ENCODE data around the gene INO80B.
"Not testable (repeated sequence)": the region's sequence is repeated elsewhere in the genome, so short reads cannot be mapped to it uniquely, and the experiment has no call there.

Gene INO80B

GRCh38 chr2:74438248-74438647 lies 16.6 kb upstream of the INO80B start:
- H3K4me1 ChIP-seq (ENCODE audit: insufficient read depth, insufficient read length) = peaks cover 9% of the 10 kb centered on the region
- H3K9ac ChIP-seq (ENCODE audit: insufficient read length, low read depth) = no peak overlapping the region
- H3K36me3 ChIP-seq (ENCODE audit: insufficient read depth, insufficient read length, low read length) = peaks cover 33% of the 10 kb centered on the region

GRCh38 chr2:74439373-74439772 lies 15.5 kb upstream of the INO80B start:
- no peaks in the 10 kb centered on the region for H3K27me3 ChIP-seq (ENCODE audit: insufficient read depth, insufficient read length)
- no peak for DNase-seq (ENCODE audit: low read depth, low spot score)
- no peaks in the 10 kb centered on the region for H3K9me3 ChIP-seq (ENCODE audit: insufficient read depth, low read length)
- H3K4me3 ChIP-seq (ENCODE audit: insufficient read length, low read depth) = peak overlapping the region; percentile 78
- H3K9ac ChIP-seq (ENCODE audit: insufficient read length, low read depth) = peak overlapping the region; percentile 90
- H3K36me3 ChIP-seq (ENCODE audit: insufficient read depth, insufficient read length, low read length) = peaks cover 33% of the 10 kb centered on the region
- no peak for TF ChIP-seq SUZ12 (IDR thresholded peaks at IDR 0.05; ENCODE audit: extremely low read depth, insufficient read depth, insufficient read length)
- no peak for TF ChIP-seq ZNF274 (IDR thresholded peaks at IDR 0.05; ENCODE audit: low read depth, low read length)
- no peak for TF ChIP-seq YY1 (IDR thresholded peaks at IDR 0.05; ENCODE audit: insufficient read depth, insufficient read length)
- H3K4me1 ChIP-seq (ENCODE audit: insufficient read depth, insufficient read length) = peaks cover 9% of the 10 kb centered on the region

More at GRCh38 chr2:74438248-74438647, 16.6 kb upstream of the INO80B start:
- no peak for TF ChIP-seq ZNF274 (IDR thresholded peaks at IDR 0.05; ENCODE audit: low read depth, low read length)
- TF ChIP-seq SUZ12 (IDR thresholded peaks at IDR 0.05; ENCODE audit: extremely low read depth, insufficient read depth, insufficient read length) = no peak
- TF ChIP-seq YY1 (IDR thresholded peaks at IDR 0.05; ENCODE audit: insufficient read depth, insufficient read length) = no peak
- Histone ChIP-seq H3K9me3 (ENCODE audit: insufficient read depth, low read length) (no peaks in the 10 kb centered on the region), H3K27me3 (ENCODE audit: insufficient read depth, insufficient read length) (no peaks in the 10 kb centered on the region), H3K4me3 (ENCODE audit: insufficient read length, low read depth) (no peak overlapping the region)
- no peak for DNase-seq (ENCODE audit: low read depth, low spot score)

- Histone ChIP-seq H3K4me3 (ENCODE audit: insufficient read length, low read depth) (peak overlapping the region; percentile 78), H3K27me3 (ENCODE audit: insufficient read depth, insufficient read length) (no peaks in the 10 kb centered on the region), H3K36me3 (ENCODE audit: insufficient read depth, insufficient read length, low read length) (peaks cover 31% of the 10 kb centered on the region), H3K9ac (ENCODE audit: insufficient read length, low read depth) (peak overlapping the region; percentile 90), H3K4me1 (ENCODE audit: insufficient read depth, insufficient read length) (peaks cover 9% of the 10 kb centered on the region), H3K9me3 (ENCODE audit: insufficient read depth, low read length) (no peaks in the 10 kb centered on the region)
- no peak for DNase-seq (ENCODE audit: low read depth, low spot score)
- no peak for TF ChIP-seq SUZ12 (IDR thresholded peaks at IDR 0.05; ENCODE audit: extremely low read depth, insufficient read depth, insufficient read length)
- TF ChIP-seq ZNF274 (IDR thresholded peaks at IDR 0.05; ENCODE audit: low read depth, low read length) = no peak
- no peak for TF ChIP-seq YY1 (IDR thresholded peaks at IDR 0.05; ENCODE audit: insufficient read depth, insufficient read length)
These were observed 15.0 kb upstream of the INO80B start for GRCh38 chr2:74439803-74440377.

- Histone ChIP-seq H3K9me3 (ENCODE audit: insufficient read depth, low read length) (no peaks in the 10 kb centered on the region), H3K9ac (ENCODE audit: insufficient read length, low read depth) (peak overlapping the region; percentile 90), H3K27me3 (ENCODE audit: insufficient read depth, insufficient read length) (no peaks in the 10 kb centered on the region), H3K4me1 (ENCODE audit: insufficient read depth, insufficient read length) (peaks cover 9% of the 10 kb centered on the region), H3K36me3 (ENCODE audit: insufficient read depth, insufficient read length, low read length) (peaks cover 29% of the 10 kb centered on the region), H3K4me3 (ENCODE audit: insufficient read length, low read depth) (peak overlapping the region; percentile 78)
- no peak for DNase-seq (ENCODE audit: low read depth, low spot score)
- no peak for TF ChIP-seq ZNF274 (IDR thresholded peaks at IDR 0.05; ENCODE audit: low read depth, low read length)
- TF ChIP-seq SUZ12 (IDR thresholded peaks at IDR 0.05; ENCODE audit: extremely low read depth, insufficient read depth, insufficient read length) = no peak
- no peak for TF ChIP-seq YY1 (IDR thresholded peaks at IDR 0.05; ENCODE audit: insufficient read depth, insufficient read length)
These were observed 14.3 kb upstream of the INO80B start for GRCh38 chr2:74440378-74441169.

GRCh38 chr2:74441170-74441689 lies 13.7 kb upstream of the INO80B start:
- no peaks in the 10 kb centered on the region for H3K9me3 ChIP-seq (ENCODE audit: insufficient read depth, low read length)
- no peaks in the 10 kb centered on the region for H3K27me3 ChIP-seq (ENCODE audit: insufficient read depth, insufficient read length)
- no peak for DNase-seq (ENCODE audit: low read depth, low spot score)
- no peak for TF ChIP-seq ZNF274 (IDR thresholded peaks at IDR 0.05; ENCODE audit: low read depth, low read length)
- no peak for TF ChIP-seq YY1 (IDR thresholded peaks at IDR 0.05; ENCODE audit: insufficient read depth, insufficient read length)
- TF ChIP-seq SUZ12 (IDR thresholded peaks at IDR 0.05; ENCODE audit: extremely low read depth, insufficient read depth, insufficient read length) = no peak
- peak overlapping the region; percentile 78 for H3K4me3 ChIP-seq (ENCODE audit: insufficient read length, low read depth)
- peaks cover 23% of the 10 kb centered on the region for H3K36me3 ChIP-seq (ENCODE audit: insufficient read depth, insufficient read length, low read length)
- H3K9ac ChIP-seq (ENCODE audit: insufficient read length, low read depth) = peak overlapping the region; percentile 90
- peaks cover 9% of the 10 kb centered on the region for H3K4me1 ChIP-seq (ENCODE audit: insufficient read depth, insufficient read length)

GRCh38 chr2:74441690-74442482 lies 13.0 kb upstream of the INO80B start, which contains the start of gene RTKN:
RTKN (minus strand) TSS chr2:74441937; CDS start chr2:74441816, 121 bp downstream.
- Histone ChIP-seq H3K4me1 (ENCODE audit: insufficient read depth, insufficient read length) (peaks cover 9% of the 10 kb centered on the region), H3K9ac (ENCODE audit: insufficient read length, low read depth) (peak within 1 kb of the TSS; percentile 90), H3K27me3 (ENCODE audit: insufficient read depth, insufficient read length) (no peaks in the 10 kb centered on the region), H3K9me3 (ENCODE audit: insufficient read depth, low read length) (no peaks in the 10 kb centered on the region), H3K36me3 (ENCODE audit: insufficient read depth, insufficient read length, low read length) (peaks cover 16% of the 10 kb centered on the region), H3K4me3 (ENCODE audit: insufficient read length, low read depth) (peak within 1 kb of the TSS; percentile 78)
- TF ChIP-seq SUZ12 (IDR thresholded peaks at IDR 0.05; ENCODE audit: extremely low read depth, insufficient read depth, insufficient read length) (no peak), ZNF274 (IDR thresholded peaks at IDR 0.05; ENCODE audit: low read depth, low read length) (no peak), YY1 (IDR thresholded peaks at IDR 0.05; ENCODE audit: insufficient read depth, insufficient read length) (no peak)
- no peak for DNase-seq (ENCODE audit: low read depth, low spot score)

GRCh38 chr2:74442483-74443297 lies 12.2 kb upstream of the INO80B start:
- Histone ChIP-seq H3K36me3 (ENCODE audit: insufficient read depth, insufficient read length, low read length) (peaks cover 15% of the 10 kb centered on the region), H3K9ac (ENCODE audit: insufficient read length, low read depth) (peak overlapping the region; percentile 90), H3K4me3 (ENCODE audit: insufficient read length, low read depth) (peak overlapping the region; percentile 78)
- not testable (repeated sequence) for H3K9me3 ChIP-seq (ENCODE audit: insufficient read depth, low read length); DNase-seq (ENCODE audit: low read depth, low spot score); H3K4me1 ChIP-seq (ENCODE audit: insufficient read depth, insufficient read length); H3K27me3 ChIP-seq (ENCODE audit: insufficient read depth, insufficient read length)

Measured in NT2/D1 (cell line).